ENCODE data around the gene ATP2C1.

DNA sequence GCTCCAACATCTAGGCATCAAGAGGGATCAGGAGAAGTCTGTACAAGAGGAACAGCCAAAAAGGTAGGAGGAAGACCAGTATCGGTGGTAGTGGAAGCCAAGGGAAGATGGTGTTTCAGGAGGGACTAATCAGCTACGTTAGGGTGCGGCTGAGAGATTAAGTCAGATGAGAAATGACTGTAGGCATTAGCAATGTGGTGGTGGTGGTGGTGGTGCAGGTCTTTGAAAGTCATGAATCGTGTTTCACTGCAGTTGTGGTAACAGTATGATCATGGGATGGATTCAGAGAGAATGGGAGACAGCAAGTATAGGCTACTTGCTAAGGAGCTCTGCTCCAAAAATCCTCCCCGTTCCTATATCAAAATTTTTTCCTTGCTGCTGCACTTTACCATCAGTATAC, 97.2 kb downstream of the ATP2C1 start:
- no peak for TF ChIP-seq CTCF (IDR thresholded peaks at IDR 0.05)
- no peak for TF ChIP-seq EZH2 (IDR thresholded peaks at IDR 0.05; ENCODE audit: borderline replicate concordance, insufficient read depth, low read depth, low read length, poor library complexity, severe bottlenecking)

Measured in B cell (primary cell).